NCI-H1048 (cell line): ENCODE results near the gene SYNM.

Experiments used
- DNase-seq: peaks from one replicate; lab custom pipeline; 2025; lab: John Stamatoyannopoulos, UW

Gene SYNM

DNA sequence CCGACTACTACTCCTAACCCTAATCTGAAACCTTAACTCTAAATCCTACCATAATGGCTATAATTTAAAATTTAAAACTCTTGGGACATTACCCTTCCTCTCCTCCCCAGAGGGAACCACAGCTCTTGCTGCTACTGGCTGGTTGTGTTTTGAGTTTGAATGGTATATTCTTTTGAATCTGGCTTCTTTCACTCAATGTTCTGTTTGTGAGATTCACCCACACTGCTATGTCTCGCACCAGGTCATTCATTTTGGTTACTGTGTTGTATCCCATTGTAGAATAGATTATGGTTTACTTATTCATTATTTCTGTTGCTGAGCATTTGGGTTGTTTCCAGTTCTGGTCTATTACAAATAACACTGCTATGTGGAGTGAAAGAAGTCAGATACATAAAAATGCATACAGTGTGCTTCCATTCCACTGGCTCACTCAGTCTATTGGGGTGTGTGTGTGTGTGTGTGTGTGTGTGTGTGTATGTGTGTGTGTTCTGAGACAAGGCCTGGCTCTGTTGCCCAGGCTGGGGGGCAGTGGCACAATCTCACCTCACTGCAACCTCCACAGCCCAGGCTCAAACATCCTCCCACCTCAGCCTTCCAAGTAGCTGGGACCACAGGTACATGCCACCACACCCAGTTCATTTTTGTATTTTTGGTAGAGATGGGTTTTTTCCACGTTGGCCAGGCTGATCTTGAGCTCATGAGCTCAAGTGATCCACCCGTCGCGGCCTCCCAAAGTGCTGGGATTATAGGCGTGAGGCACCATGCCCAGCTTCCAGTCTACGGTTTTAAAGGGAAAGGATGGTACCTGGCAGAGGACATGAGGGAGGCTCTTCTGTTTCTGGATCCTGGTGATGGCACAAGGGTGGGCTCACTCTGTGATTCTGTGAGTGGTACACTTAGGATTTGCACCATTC lies 19.2 kb upstream of the SYNM start:
- DNase-seq: no peak

DNA sequence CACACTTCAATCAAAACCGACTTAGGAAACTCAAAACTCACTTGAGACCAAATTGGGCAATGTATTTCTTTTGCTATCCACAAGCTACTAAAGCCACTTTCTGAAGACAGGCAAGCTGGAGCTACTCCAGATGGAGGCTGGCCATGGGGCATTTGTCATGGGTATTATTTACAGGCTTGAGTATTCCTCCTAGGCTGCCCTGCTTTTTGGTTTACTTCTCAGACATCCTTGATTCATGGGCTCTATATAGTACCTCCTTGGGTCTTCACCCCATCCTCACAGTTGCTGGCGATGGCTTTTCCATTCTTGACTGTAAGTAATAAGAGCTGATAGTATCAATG lies 18.6 kb upstream of the SYNM start:
- DNase-seq: no peak

- DNase-seq: no peak
Observed at GRCh38 chr15:99087405-99087943, 17.4 kb upstream of the SYNM start.

DNA sequence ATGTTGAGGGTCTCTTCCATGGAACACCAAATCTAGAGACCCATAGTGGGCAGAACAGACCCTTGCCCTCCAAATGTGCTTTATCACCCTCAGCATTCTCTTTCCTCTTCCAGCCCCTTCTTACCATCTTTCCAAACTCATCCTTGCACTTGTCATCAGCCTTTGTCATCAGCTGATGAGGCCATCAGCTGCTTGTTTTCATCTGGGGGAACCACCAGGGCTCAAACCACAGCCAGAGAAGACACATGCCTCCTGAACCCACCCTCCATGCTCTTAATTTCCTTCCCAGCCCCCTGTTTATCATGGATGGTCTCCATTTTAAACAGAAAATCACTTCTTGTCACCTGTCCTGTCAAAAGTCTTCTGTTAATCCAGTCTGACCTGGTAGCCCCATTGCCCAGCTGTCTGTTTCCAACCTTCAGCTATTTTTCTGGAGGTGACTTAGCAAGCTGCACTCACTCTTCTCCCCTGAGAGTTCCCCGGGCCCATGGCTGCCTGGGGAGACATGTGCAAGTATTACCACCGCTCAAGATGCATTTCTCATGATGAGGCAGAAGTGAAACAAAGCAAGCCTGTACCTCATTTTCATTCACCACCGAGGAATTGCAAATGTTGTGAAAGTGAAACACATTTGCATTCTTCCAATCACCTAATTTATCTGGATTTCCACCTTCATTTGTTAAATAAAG lies 14.7 kb upstream of the SYNM start:
- DNase-seq: no peak

GRCh38 chr15:99090938-99091337 lies 13.9 kb upstream of the SYNM start:
- DNase-seq: no peak

- DNase-seq: no peak
Observed at GRCh38 chr15:99092554-99093172, 12.2 kb upstream of the SYNM start.

DNA sequence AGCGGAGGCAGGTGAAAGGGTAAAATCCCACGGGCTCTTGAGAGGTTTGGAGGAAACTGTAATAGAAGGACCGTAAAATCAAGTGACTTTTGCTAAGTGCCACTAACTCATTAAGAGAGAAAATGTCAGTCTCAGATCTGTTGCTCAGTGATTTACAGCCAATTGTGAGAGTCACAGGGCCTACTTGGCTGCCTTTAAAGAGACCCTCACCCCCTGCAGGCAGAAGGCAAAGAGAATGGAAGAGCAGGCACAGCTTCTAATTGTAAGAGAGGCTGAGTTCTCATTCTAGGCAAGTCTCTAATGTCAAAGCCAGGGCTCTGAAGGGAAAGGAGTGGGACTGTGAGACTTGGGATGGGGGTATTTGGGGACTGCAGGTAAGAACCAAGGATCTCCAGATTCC lies 9.3 kb upstream of the SYNM start:
- no peak for DNase-seq

DNA sequence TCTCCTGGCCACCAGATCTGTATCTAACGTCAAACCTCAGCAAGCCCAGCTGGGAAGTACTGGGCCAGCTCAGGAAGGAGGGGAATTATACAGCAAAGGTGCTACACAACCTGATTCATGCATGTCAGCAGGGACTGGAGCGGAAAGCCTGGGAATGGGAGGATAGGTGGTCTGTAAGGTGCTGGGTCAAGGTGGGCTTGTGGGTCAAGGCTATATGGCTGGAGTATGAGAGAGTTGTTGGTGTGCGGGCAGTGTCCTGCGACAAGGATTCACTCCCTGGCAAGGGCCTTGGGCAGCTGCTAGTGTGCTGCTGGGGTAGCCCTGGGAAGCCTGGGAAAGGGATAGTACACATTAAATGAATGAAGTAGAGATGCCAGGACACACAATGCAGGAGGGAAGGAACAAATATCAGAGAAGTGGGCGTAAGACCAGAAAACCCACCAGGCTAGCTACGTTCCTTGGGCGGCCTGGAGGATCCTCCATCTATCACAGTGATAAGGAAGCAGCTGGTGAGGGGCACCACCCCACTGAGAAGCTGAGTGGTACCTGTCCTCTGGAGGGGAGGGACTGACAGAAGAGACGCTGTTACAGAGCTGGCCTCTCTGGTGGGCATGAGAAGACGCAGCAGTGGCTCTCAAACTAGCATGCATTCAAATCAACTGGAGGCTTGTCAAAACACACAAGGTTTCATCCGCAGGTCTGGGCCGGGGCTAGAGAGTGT lies 8.5 kb upstream of the SYNM start:
- no peak for DNase-seq

GRCh38 chr15:99096894-99097426 lies 7.9 kb upstream of the SYNM start:
- DNase-seq: no peak

GRCh38 chr15:99097441-99098410 lies 7.2 kb upstream of the SYNM start:
- DNase-seq: no peak

GRCh38 chr15:99098426-99098825 lies 6.5 kb upstream of the SYNM start:
- DNase-seq: no peak

DNA sequence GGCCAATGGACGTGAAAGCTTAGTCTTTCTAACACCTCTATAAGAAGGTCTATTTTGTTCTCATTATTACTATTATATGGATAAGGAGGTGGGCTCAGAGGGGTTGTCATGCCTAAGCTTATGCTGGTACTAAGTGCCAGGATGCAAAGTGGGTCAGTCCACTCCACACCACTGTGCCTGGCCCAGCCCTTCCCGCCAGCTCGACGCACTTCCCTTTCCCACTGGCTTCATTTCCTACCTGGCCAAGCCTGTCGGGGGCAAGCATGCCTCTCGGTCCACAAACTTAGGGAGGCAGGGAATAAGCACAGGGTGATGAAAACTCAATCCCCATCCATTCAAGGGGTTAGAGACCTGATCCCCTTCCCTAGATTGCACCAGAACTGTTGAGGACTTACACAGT lies 5.9 kb upstream of the SYNM start:
- no peak for DNase-seq

- DNase-seq: no peak
Observed at GRCh38 chr15:99099661-99100060, 5.2 kb upstream of the SYNM start.

GRCh38 chr15:99100245-99101173 lies 4.4 kb upstream of the SYNM start:
- no peak for DNase-seq

- DNase-seq: no peak
Observed at GRCh38 chr15:99101501-99101900, 3.4 kb upstream of the SYNM start.

DNA sequence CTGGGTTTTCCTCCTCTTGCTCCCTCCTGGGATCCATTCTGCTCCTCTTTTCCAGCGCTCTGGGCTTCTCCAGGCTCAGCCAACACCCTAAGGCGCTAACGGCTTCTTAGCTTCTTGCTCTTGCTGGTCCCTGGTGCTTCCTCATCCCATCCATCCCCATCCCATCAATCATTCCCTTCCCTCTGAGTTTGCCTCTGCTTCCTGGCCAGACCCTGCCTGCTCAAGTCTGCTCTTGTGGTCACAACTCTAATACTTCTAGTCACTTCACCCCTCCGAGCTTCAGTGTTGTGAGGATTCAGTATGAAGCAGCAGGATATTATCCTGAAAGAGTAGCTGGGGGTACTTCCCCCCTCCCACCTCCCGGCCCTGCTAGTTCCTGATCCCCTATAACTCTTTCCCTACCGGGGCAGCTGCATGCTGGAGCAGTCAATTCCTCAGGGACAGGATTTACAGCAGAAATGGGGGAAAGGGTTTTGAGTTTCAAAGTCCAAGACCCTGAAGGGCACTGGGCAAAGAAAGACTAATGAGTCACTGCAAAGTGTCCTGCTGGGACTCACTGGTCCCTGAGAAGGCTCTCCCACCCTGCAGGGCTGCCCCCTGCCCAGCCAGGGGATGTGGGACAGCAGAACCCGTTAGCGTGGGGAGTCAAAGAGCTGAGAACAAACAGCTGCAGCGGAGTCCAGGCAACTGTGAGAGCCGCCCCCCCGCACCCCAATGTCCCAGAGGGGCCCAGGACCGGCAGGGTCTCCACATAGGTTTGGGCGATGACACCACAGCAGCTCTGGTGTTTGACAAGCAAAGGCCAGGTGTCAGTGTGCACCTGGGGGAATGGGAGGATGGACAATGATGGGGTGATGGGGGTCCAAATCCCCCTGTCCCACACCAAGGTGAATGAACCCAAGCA lies 2.3 kb upstream of the SYNM start:
- DNase-seq: no peak

DNA sequence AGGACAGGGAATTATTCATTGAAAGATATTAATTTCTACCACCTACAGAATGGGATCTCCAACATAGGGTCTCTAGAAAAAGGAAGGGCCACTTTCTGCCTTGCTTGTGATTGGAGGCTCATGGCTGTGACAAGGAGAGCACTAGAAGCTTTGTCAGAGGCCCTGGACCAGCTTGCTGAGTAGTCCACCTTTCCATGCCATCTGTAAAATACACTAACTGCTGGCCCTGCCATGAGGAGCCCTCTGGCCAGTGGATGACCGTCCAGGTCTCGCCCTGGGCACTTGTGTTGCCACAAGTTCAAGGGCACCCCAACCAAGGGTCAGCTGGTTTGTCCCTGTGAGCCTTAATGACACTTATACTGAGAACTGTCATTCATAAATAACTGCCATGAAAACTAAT lies 1.6 kb upstream of the SYNM start:
- DNase-seq: no peak

DNA sequence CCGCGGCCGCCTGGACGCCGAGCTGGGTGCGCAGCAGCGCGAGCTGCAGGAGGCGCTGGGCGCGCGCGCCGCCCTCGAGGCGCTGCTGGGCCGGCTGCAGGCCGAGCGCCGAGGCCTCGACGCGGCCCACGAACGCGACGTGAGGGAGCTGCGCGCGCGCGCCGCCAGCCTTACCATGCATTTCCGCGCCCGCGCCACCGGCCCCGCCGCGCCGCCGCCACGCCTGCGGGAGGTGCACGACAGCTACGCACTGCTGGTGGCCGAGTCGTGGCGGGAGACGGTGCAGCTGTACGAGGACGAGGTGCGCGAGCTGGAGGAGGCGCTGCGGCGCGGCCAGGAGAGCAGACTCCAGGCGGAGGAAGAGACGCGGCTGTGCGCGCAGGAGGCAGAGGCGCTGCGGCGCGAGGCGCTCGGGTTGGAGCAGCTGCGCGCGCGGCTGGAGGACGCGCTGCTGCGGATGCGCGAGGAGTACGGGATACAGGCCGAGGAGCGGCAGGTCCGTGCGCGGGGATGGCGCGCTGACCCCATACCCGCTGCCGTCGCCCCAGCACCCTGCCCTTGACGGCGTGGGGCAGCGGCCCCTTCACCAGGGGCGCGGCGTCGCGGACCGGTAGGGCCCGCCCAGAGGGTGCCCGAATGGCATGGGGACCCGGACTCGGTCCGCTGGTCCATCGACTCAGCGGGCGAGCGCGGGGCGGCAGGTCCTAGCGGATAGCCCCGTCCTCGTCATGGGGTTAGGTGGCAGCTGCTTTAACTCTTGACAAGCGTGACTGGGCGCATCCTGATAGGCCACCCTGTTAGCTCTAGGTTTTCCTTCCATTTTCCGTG lies 848 bp downstream of the SYNM start:
- DNase-seq: no peak
